Kidney (tissue), 14 donors: ENCODE measurements around the gene TEX9. TPM values are rescaled to one million over a fixed set of nuclear protein-coding genes. Genes with fewer than 3 reads are reported as not detected.

Experiments
- DNase-seq, 5 donors: peaks; one replicate each; pipeline ENCODE4 v3.0.0-alpha.2; 2013 to 2020
- FAIRE-seq: peaks from 2 replicates; lab custom pipeline; 2012; peaks lifted over from hg19 to GRCh38; lab: Jason Lieb, UNC
- H3K27ac ChIP-seq, 2 donors: one replicate each; pipeline ENCODE4 v1.7.0; 2013; ENCODE audit warnings: low read depth in 2 of 2, low read length in 2 of 2, inconsistent platforms in 1 of 2
- H3K27me3 ChIP-seq: one replicate; pipeline ENCODE4 v1.7.1; 2013; ENCODE audit warnings: low read length, inconsistent platforms; ENCODE audit not compliant: control insufficient read depth, insufficient read depth
- H3K36me3 ChIP-seq, 3 donors: one replicate each; pipeline versions ENCODE4 v1.7.0 to v1.7.1; 2013; ENCODE audit warnings: low read length in 3 of 3, control low read depth in 1 of 3, inconsistent platforms in 1 of 3; ENCODE audit not compliant: insufficient read depth in 3 of 3, control insufficient read depth in 2 of 3
- H3K4me1 ChIP-seq, 3 donors: one replicate each; pipeline versions ENCODE4 v1.7.0 to v1.7.1; 2013; ENCODE audit warnings: low read length in 3 of 3, inconsistent platforms in 1 of 3, low read depth in 1 of 3; ENCODE audit not compliant: control insufficient read depth in 2 of 3, insufficient read depth in 2 of 3
- H3K4me3 ChIP-seq, 3 donors: one replicate each; pipeline versions ENCODE4 v1.7.0 to v1.8.1; 2013; ENCODE audit warnings: low read length in 3 of 3, control low read depth in 1 of 3, inconsistent platforms in 1 of 3
- H3K9ac ChIP-seq, 3 donors: one replicate each; pipeline versions ENCODE4 v1.7.0 to v1.7.1; 2013; ENCODE audit warnings: low read length in 3 of 3, control low read depth in 1 of 3, inconsistent platforms in 1 of 3
- H3K9me3 ChIP-seq, 3 donors: one replicate each; pipeline versions ENCODE4 v1.7.0 to v1.7.1; 2013; ENCODE audit warnings: low read length in 3 of 3, control low read depth in 1 of 3, inconsistent platforms in 1 of 3; ENCODE audit not compliant: control insufficient read depth in 2 of 3, insufficient read depth in 1 of 3
- CTCF ChIP-seq: IDR thresholded peaks from 3 replicates; pipeline ENCODE4 v1.5.1; 2012; ENCODE audit warnings: mild to moderate bottlenecking, moderate library complexity, borderline replicate concordance; ENCODE audit not compliant: insufficient read depth; ENCODE audit errors: extremely low read depth
- intact Hi-C: fragments of 100-400 bp; cut with DNase I; formaldehyde crosslinking; loops from one replicate; pipeline ENCODE4 v1.11.1; 2022
- polyA plus RNA-seq: library from polyadenylated mRNA; stranded (reverse); fragments of 350-450 nt; fragmentation: Illumina TruSeq; extraction: RNeasy Lipid Tissue Mini Kit (QIAGEN cat#74804); gene quantifications from one replicate; pipeline ENCODE4 v1.2.3, GENCODE V29; 2014; ENCODE audit warnings: low read depth, low replicate concordance; ENCODE audit not compliant: insufficient read depth
- total RNA-seq: library from RNA; stranded (reverse); fragmentation: NEBNext Ultra II Directional; extraction: Animal tissue kit (Norgen Biotek cat#: 25700); gene quantifications from one replicate; pipeline ENCODE4 v1.2.1, GENCODE V29; 2021
- donor health status: control.
- donor health status: control.
- donor health status: control.
- donor health status: control.
- donor health status: control.
- donor health status: DM: yes; HTN: yes; CAD: no.
- donor health status: Normal renal cell carcinoma (clear cell type).

TEX9 gene
- total and polyA plus RNA-seq, 2 donors from 2014 or later: 9.4 to 35.2 TPM

GRCh38 chr15:56341201-56341600 is 24.0 kb upstream of the TEX9 start:
- H3K36me3 ChIP-seq: no peaks in the 10 kb centered on the region
- DNase-seq (no peak), FAIRE-seq (no peak)
- no peak overlapping the region for H3K27ac ChIP-seq
- no peak for TF ChIP-seq CTCF
- H3K27me3 ChIP-seq: no peaks in the 10 kb centered on the region
- H3K9ac ChIP-seq: no peak overlapping the region
- intact Hi-C loops: no loop called here
- no peak overlapping the region for H3K4me3 ChIP-seq
- no peaks in the 10 kb centered on the region for H3K9me3 ChIP-seq
- H3K4me1 ChIP-seq: peaks cover 0 to 9% (median 0%) of the 10 kb centered on the region in 3 donors

- intact Hi-C loops: no loop called here
- H3K27me3 ChIP-seq: no peaks in the 10 kb centered on the region
- DNase-seq (no peak), FAIRE-seq (no peak)
- H3K4me1 ChIP-seq: peaks cover 0 to 6% (median 0%) of the 10 kb centered on the region in 3 donors
- H3K4me3 ChIP-seq: no peak overlapping the region
- no peaks in the 10 kb centered on the region for H3K36me3 ChIP-seq
- no peak for TF ChIP-seq CTCF
- no peaks in the 10 kb centered on the region for H3K9me3 ChIP-seq
- no peak overlapping the region for H3K9ac ChIP-seq
- no peak overlapping the region for H3K27ac ChIP-seq
Measured at GRCh38 chr15:56342653-56343052, 22.6 kb upstream of the TEX9 start.

GRCh38 chr15:56343879-56344278 is 21.3 kb upstream of the TEX9 start:
- Histone ChIP-seq H3K4me1 (no peaks in the 10 kb centered on the region), H3K9me3 (no peaks in the 10 kb centered on the region), H3K36me3 (no peaks in the 10 kb centered on the region), H3K9ac (no peak overlapping the region), H3K27me3 (no peaks in the 10 kb centered on the region), H3K4me3 (no peak overlapping the region), H3K27ac (no peak overlapping the region)
- FAIRE-seq (no peak), DNase-seq (no peak)
- TF ChIP-seq CTCF: no peak
- intact Hi-C loops: no loop called here

- no peak for DNase-seq
- Histone ChIP-seq H3K4me3 (no peak overlapping the region), H3K9ac (no peak overlapping the region), H3K27me3 (no peaks in the 10 kb centered on the region), H3K9me3 (no peaks in the 10 kb centered on the region), H3K27ac (no peak overlapping the region), H3K4me1 (no peaks in the 10 kb centered on the region), H3K36me3 (no peaks in the 10 kb centered on the region)
- no peak for TF ChIP-seq CTCF
- intact Hi-C loops: no loop called here
- FAIRE-seq: no peak
Measured at GRCh38 chr15:56344336-56344735, 20.9 kb upstream of the TEX9 start.
